GM12892 (cell line): ENCODE data around the gene SPSB2.

Experiments
- POLR2A ChIP-seq: IDR thresholded peaks from 2 replicates; pipeline ENCODE4 v1.6.1; 2011; ENCODE audit warnings: low read depth, low read length, control low read depth
- POLR2AphosphoS5 ChIP-seq: IDR thresholded peaks from 2 replicates; pipeline ENCODE4 v1.6.1; 2011; ENCODE audit warnings: low read depth, low read length, control low read depth
- TAF1 ChIP-seq: IDR thresholded peaks from 2 replicates; pipeline ENCODE4 v1.6.1; 2011; ENCODE audit warnings: low read depth, mild to moderate bottlenecking, control low read depth, low read length, borderline replicate concordance

- TF ChIP-seq POLR2A (no peak), POLR2AphosphoS5 (no peak), TAF1 (no peak)
Observed at GRCh38 chr12:6838854-6839253, 34.2 kb downstream of the SPSB2 start.
